Activated T-helper 1 cell treated with anti-CD3 and anti-CD28 coated beads, Interleukin-12 subunit alpha, Interleukin-12 subunit beta, Interleukin-2, Interleukin-4 antibody, amounts not matched to agents 30 ng/mL and 10 ng/mL and 1 ng/mL, durations not matched to agents 14 hours and 24 hours and 36 hours (primary cell): ENCODE data around the gene AMZ1. TPM values are rescaled to one million over a fixed set of nuclear protein-coding genes. Genes with fewer than 3 reads are reported as not detected.
"Not testable (repeated sequence)": the region's sequence is repeated elsewhere in the genome, so short reads cannot be mapped to it uniquely, and the experiment has no call there.

Source experiments
- DNase-seq: peaks from one replicate; pipeline ENCODE4 v3.0.0; 2021; ENCODE audit warnings: low spot score
- H3K27ac Mint-ChIP-seq: one replicate; pipeline ENCODE4 v1.8.0; 2021; ENCODE audit warnings: mild to moderate bottlenecking, mixed read lengths
- H3K27me3 Mint-ChIP-seq: one replicate; pipeline ENCODE4 v1.8.0; 2022; ENCODE audit warnings: mild to moderate bottlenecking, moderate library complexity, mixed read lengths; ENCODE audit not compliant: insufficient read depth
- H3K36me3 Mint-ChIP-seq: one replicate; pipeline ENCODE4 v1.8.0; 2021; ENCODE audit warnings: low read depth, mixed read lengths
- H3K4me1 Mint-ChIP-seq: one replicate; pipeline ENCODE4 v1.8.0; 2021; ENCODE audit warnings: low read depth, mixed read lengths
- H3K4me3 Mint-ChIP-seq: one replicate; pipeline ENCODE4 v1.8.0; 2021; ENCODE audit warnings: mild to moderate bottlenecking, moderate library complexity, mixed read lengths
- H3K9me3 Mint-ChIP-seq: one replicate; pipeline ENCODE4 v1.8.0; 2021; ENCODE audit warnings: mixed read lengths
- intact Hi-C: fragments of 100-400 bp; cut with micrococcal nuclease; formaldehyde crosslinking; loops from one replicate; pipeline ENCODE4 v1.15.1; 2024
- total RNA-seq: library from RNA; stranded (reverse); gene quantifications from 2 replicates; pipeline ENCODE4 v1.2.3, GENCODE V29; 2022

Gene AMZ1
- total RNA-seq, 1 donor from 2014 or later = 0.05 TPM

GRCh38 chr7:2666588-2667250 lies 21.3 kb upstream of the AMZ1 start:
- no peaks in the 10 kb centered on the region for H3K9me3 Mint-ChIP-seq
- no peaks in the 10 kb centered on the region for H3K4me1 Mint-ChIP-seq
- H3K27ac Mint-ChIP-seq = no peak overlapping the region
- intact Hi-C loops = no loop called here
- no peaks in the 10 kb centered on the region for H3K36me3 Mint-ChIP-seq
- no peak overlapping the region for H3K4me3 Mint-ChIP-seq
- DNase-seq = no peak
- H3K27me3 Mint-ChIP-seq = peaks cover 21% of the 10 kb centered on the region

GRCh38 chr7:2667843-2668242 lies 20.2 kb upstream of the AMZ1 start:
- no peak for DNase-seq
- Mint-ChIP-seq H3K27ac (no peak overlapping the region), H3K4me3 (no peak overlapping the region), H3K4me1 (no peaks in the 10 kb centered on the region), H3K9me3 (no peaks in the 10 kb centered on the region), H3K27me3 (peaks cover 30% of the 10 kb centered on the region), H3K36me3 (no peaks in the 10 kb centered on the region)
- intact Hi-C loops = no loop called here

DNA sequence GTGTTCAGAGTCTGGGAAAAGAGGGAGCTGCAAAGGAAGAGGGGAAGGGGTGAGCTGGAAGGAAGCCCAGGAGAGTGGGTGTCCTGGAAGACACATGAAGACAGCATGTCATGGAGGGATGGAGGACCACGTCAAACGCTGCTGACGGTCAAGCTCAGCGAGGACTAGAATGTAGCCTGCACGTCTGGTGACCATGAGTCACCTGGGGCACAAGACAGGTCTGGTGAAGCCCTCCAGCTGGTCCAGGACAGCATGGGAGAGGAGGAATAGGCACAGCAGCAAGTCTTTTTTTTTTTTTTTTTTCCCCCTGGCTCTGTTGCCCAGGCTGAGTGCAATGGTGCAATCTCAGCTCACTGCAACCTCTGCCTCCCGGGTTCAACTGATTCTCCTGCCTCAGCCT lies 19.6 kb upstream of the AMZ1 start:
- Mint-ChIP-seq H3K27ac (no peak overlapping the region), H3K4me1 (no peaks in the 10 kb centered on the region), H3K36me3 (no peaks in the 10 kb centered on the region), H3K27me3 (peaks cover 31% of the 10 kb centered on the region), H3K9me3 (no peaks in the 10 kb centered on the region), H3K4me3 (no peak overlapping the region)
- no peak for DNase-seq
- intact Hi-C loops = no loop called here

- Mint-ChIP-seq H3K4me3 (no peak overlapping the region), H3K4me1 (no peaks in the 10 kb centered on the region), H3K27me3 (peaks cover 41% of the 10 kb centered on the region), H3K27ac (no peak overlapping the region), H3K36me3 (no peaks in the 10 kb centered on the region), H3K9me3 (peaks cover 8% of the 10 kb centered on the region)
- no peak for DNase-seq
- intact Hi-C loops = no loop called here
Observed at GRCh38 chr7:2670171-2670570, 17.8 kb upstream of the AMZ1 start.

- peaks cover 8% of the 10 kb centered on the region for H3K9me3 Mint-ChIP-seq
- no peak overlapping the region for H3K27ac Mint-ChIP-seq
- no peak overlapping the region for H3K4me3 Mint-ChIP-seq
Observed at GRCh38 chr7:2670720-2671391, 17.1 kb upstream of the AMZ1 start.

DNA sequence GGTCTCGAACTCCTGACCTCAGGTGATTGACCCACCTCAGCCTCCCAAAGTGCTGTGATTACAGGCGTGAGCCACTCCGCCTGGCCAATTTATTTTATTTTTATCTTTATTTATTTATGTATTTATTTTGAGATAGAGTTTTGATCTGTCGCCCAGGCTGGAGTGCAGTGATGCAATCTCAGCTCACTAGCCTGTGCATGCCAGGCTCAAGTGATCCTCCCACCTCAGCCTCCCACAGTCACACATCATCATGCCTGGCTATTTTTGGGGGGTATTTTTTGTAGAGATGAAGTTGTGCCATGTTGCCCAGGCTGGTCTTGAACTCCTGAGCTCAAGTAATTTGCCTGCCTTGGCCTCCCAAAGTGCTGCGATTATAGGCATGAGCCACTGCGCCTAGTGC lies 14.8 kb upstream of the AMZ1 start:
- intact Hi-C loops, H3K9me3 Mint-ChIP-seq, H3K36me3 Mint-ChIP-seq, H3K4me3 Mint-ChIP-seq, DNase-seq, H3K27ac Mint-ChIP-seq, H3K4me1 Mint-ChIP-seq: not testable (repeated sequence)
- H3K27me3 Mint-ChIP-seq = peaks cover 37% of the 10 kb centered on the region

More at GRCh38 chr7:2670720-2671391, 17.1 kb upstream of the AMZ1 start:
- intact Hi-C loops = loop anchor here (1.0 kb wide), 1 partner anchor 38 kb away; no protein-coding TSS in a partner anchor
- Mint-ChIP-seq H3K36me3 (no peaks in the 10 kb centered on the region), H3K27me3 (peaks cover 41% of the 10 kb centered on the region), H3K4me1 (no peaks in the 10 kb centered on the region)
- DNase-seq = peak; percentile 48

DNA sequence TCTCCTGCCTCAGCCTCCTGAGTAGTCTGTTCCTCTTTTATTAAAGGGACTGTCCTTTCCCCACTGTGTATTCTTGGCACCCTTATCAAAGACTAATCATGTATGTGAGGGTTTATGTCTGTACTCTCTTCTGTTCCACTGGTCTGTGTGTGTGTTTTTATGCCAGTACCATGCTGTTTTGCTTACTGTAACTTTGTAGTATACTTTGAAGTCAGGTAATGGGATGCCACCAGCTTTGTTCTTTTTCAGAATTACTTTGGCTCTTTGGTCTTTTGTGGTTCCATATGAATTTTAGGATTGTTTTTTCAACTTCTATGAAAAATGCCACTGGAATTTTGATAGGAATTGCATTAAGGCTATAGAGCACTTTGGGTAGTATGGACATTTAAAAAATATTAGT lies 14.1 kb upstream of the AMZ1 start:
- H3K27ac Mint-ChIP-seq = peak overlapping the region; percentile 74
- no peak for DNase-seq
- peaks cover 37% of the 10 kb centered on the region for H3K27me3 Mint-ChIP-seq
- H3K36me3 Mint-ChIP-seq = no peaks in the 10 kb centered on the region
- no peaks in the 10 kb centered on the region for H3K4me1 Mint-ChIP-seq
- intact Hi-C loops = no loop called here
- peaks cover 8% of the 10 kb centered on the region for H3K9me3 Mint-ChIP-seq
- no peak overlapping the region for H3K4me3 Mint-ChIP-seq

- intact Hi-C loops = no loop called here
- peaks cover 30% of the 10 kb centered on the region for H3K27me3 Mint-ChIP-seq
- no peak for DNase-seq
- no peak overlapping the region for H3K27ac Mint-ChIP-seq
- no peak overlapping the region for H3K4me3 Mint-ChIP-seq
- H3K4me1 Mint-ChIP-seq = no peaks in the 10 kb centered on the region
- no peaks in the 10 kb centered on the region for H3K36me3 Mint-ChIP-seq
- H3K9me3 Mint-ChIP-seq = peaks cover 8% of the 10 kb centered on the region
Observed at GRCh38 chr7:2675256-2675764, 12.7 kb upstream of the AMZ1 start.

DNA sequence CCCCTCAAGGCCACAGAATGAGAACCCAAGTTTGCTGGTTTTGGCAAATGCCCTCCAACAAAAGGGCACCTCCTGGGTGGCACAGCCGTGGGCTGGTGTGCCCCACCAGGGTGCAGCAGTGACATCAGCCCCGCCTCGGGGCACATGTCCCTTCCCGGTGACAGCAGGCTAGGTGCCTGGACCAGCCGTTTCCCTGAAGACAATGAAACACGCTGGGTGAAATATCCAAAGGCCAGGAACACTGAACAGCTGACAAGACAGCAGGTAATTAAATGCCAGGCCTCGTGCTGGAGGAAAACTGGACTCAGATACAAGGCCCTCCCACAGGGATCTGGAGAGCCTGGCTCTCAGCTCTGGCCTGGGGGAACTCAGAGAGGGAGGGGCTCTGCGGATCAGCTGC lies 11.4 kb upstream of the AMZ1 start:
- H3K27ac Mint-ChIP-seq, H3K9me3 Mint-ChIP-seq, H3K4me1 Mint-ChIP-seq, DNase-seq, H3K36me3 Mint-ChIP-seq, H3K4me3 Mint-ChIP-seq, intact Hi-C loops: not testable (repeated sequence)
- peaks cover 23% of the 10 kb centered on the region for H3K27me3 Mint-ChIP-seq

DNA sequence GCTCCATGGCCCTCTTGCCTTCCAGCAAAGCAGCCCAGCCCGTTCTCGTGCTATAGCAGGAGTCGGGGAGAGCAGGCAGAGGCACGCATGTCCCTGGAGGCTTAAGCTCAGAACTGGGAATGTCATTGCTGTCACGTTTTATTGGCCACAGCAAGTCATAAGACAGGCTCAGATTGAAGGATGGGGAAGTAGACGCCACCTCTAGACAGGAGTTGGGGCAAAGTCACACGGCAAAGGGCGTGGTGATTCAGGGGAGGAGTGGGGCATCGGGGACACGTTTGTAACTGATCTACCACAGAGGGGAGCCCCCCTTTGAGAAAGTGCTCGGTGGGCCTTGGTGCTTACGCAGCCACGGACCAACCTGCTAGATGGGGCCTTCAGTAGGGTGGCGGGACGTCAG lies 9.5 kb upstream of the AMZ1 start:
- intact Hi-C loops, H3K9me3 Mint-ChIP-seq, DNase-seq, H3K27ac Mint-ChIP-seq, H3K4me3 Mint-ChIP-seq, H3K36me3 Mint-ChIP-seq, H3K4me1 Mint-ChIP-seq: not testable (repeated sequence)
- H3K27me3 Mint-ChIP-seq = peaks cover 16% of the 10 kb centered on the region

DNA sequence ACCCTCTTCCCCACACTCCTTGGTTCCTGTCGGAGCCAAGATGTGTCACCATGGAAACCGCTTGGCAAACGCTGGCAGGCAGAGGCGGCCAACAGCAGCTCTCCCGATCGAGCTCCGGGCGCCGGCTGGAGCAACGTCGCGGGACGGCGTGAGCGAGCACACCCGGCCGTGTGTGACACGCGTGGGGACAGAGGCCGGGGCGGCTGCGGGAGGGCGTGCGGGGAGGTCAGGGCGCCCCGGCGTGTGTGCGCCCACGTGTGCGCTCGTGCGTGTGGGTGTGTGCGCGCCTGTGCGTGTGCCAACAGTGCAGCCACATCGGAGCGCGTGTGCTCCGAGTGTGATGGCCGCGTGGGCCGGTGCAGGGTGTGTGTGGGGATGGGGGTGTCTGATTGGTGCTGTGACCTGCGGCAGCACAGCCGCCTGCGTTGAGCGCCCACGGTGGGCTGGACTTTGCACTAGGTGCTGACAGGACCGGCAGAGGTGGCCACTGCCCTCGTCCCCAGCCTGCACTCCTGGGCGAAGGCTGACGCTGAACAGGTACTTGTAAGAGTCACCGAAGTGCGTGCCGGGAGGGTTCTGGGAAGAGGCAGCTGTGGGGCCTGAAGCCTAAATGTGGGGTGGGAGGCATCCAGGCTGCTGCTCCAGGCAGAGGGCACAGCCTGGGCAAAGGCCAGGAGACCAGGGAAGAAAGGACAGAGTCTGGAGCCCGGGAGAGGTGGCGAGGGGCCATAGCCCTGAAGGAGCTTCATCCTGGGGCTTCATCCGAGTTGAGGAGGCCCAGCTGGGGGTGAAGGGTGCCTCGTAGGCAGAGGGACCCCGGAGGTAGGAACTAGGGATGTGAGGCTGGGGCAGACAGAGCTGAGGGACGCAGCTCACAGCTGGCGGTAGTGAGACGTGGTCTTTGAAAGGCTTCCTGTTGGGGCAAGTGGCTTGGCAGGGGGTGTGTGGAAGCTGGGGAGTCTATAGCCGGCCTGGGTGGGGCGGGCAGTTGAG lies 8.6 kb upstream of the AMZ1 start:
- intact Hi-C loops, H3K27me3 Mint-ChIP-seq, H3K27ac Mint-ChIP-seq, H3K9me3 Mint-ChIP-seq, DNase-seq, H3K4me1 Mint-ChIP-seq, H3K36me3 Mint-ChIP-seq, H3K4me3 Mint-ChIP-seq: not testable (repeated sequence)

GRCh38 chr7:2680256-2680655 lies 7.7 kb upstream of the AMZ1 start:
- no peaks in the 10 kb centered on the region for H3K9me3 Mint-ChIP-seq
- intact Hi-C loops = no loop called here
- no peak overlapping the region for H3K4me3 Mint-ChIP-seq
- peaks cover 7% of the 10 kb centered on the region for H3K27me3 Mint-ChIP-seq
- no peak for DNase-seq
- no peaks in the 10 kb centered on the region for H3K4me1 Mint-ChIP-seq
- H3K27ac Mint-ChIP-seq = no peak overlapping the region
- H3K36me3 Mint-ChIP-seq = no peaks in the 10 kb centered on the region
